Measurements from ENCODE around the gene ZFP92. TPM values are rescaled to one million over a fixed set of nuclear protein-coding genes. Genes with fewer than 3 reads are reported as not detected.
"Not testable (repeated sequence)": the region's sequence is repeated elsewhere in the genome, so short reads cannot be mapped to it uniquely, and the experiment has no call there.

ZFP92 gene
- total RNA-seq, 2 experiments from 2014 or later: 1.3 to 1.5 TPM

GRCh38 chrX:153380691-153381090 lies 30.6 kb upstream of the ZFP92 start:
- Mint-ChIP-seq H3K4me3 (no peak overlapping the region), H3K36me3 (no peaks in the 10 kb centered on the region), H3K27ac (no peak overlapping the region), H3K9me3 (no peaks in the 10 kb centered on the region), H3K27me3 (no peaks in the 10 kb centered on the region), H3K4me1 (peaks cover 2% of the 10 kb centered on the region)
- DNase-seq: no peak

DNA sequence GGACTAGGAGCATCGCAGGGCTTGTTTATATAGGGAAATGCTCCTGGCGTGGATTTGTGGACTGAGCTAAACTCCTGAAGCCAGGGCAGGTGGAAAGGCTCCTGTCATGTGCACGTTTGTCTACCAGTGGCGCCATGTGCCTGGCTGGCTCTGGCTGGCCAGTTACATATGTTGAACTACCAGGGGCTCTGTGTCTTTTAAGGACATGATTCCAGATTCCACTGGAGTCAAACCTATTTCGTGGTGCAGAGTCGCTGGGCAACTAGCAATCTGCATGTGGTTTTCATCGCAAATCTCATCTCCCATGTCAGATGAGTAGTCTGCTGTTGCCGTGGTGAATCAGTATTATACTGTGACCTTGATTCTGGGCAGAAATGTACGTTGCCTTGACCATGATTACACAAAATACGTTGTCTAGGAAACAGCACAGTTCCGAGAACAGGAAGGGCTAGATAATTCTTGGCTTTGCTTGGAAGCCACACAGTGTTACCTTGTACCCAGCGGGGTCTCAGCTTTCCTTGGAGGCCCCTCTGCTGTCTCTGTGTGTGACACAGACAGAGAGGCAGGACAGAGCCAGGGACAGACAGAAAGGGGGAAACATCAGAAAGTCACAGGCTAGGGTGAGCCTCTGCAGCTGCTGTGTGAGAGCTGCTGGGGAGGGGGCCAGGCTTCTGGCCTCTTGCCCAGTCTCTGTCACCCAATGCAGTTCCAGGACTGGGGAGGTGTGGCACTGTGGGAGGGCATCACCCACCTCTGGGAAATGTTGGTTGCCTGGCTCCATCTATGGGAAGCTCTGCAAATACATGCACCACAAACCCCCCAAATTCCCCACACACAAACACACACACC lies 29.4 kb upstream of the ZFP92 start:
- H3K36me3 Mint-ChIP-seq: no peaks in the 10 kb centered on the region
- H3K4me1 Mint-ChIP-seq: peaks cover 2% of the 10 kb centered on the region
- no peak overlapping the region for H3K4me3 Mint-ChIP-seq
- DNase-seq: peak; percentile 24
- H3K27ac Mint-ChIP-seq: no peak overlapping the region
- H3K27me3 Mint-ChIP-seq: no peaks in the 10 kb centered on the region
- no peaks in the 10 kb centered on the region for H3K9me3 Mint-ChIP-seq

GRCh38 chrX:153382563-153383482 lies 28.4 kb upstream of the ZFP92 start:
- no peak for DNase-seq
- H3K36me3 Mint-ChIP-seq: no peaks in the 10 kb centered on the region
- no peaks in the 10 kb centered on the region for H3K27me3 Mint-ChIP-seq
- peaks cover 2% of the 10 kb centered on the region for H3K4me1 Mint-ChIP-seq
- no peak overlapping the region for H3K27ac Mint-ChIP-seq
- no peaks in the 10 kb centered on the region for H3K9me3 Mint-ChIP-seq
- no peak overlapping the region for H3K4me3 Mint-ChIP-seq

- H3K9me3 Mint-ChIP-seq: no peaks in the 10 kb centered on the region
- H3K4me3 Mint-ChIP-seq: no peak overlapping the region
- H3K36me3 Mint-ChIP-seq: no peaks in the 10 kb centered on the region
- no peak overlapping the region for H3K27ac Mint-ChIP-seq
- peaks cover 2% of the 10 kb centered on the region for H3K4me1 Mint-ChIP-seq
- no peaks in the 10 kb centered on the region for H3K27me3 Mint-ChIP-seq
- DNase-seq: no peak
Observed at GRCh38 chrX:153384390-153384789, 26.9 kb upstream of the ZFP92 start.

GRCh38 chrX:153384973-153385372 lies 26.3 kb upstream of the ZFP92 start:
- not testable (repeated sequence) for H3K27me3 Mint-ChIP-seq, H3K4me1 Mint-ChIP-seq, H3K36me3 Mint-ChIP-seq, H3K27ac Mint-ChIP-seq, DNase-seq, H3K9me3 Mint-ChIP-seq, H3K4me3 Mint-ChIP-seq

DNA sequence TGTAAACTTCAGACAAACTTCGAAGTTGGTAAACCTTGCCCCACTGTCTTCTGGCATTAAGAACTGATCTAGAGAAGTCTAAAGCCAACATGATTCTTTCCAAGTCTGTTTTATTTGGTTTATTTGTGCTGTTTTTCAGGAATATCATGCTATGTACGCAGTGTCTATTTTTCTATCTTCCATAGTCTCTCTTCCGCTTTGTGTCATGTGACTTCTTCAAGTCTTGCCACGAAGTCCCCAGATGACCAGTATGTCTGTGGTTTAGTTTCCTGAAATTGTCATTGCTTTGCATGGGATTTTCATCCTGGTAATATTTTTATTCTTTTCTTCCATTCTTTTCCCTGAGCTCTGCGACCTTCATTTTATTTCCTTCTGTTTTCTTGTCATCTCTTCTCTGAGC lies 25.2 kb upstream of the ZFP92 start:
- Mint-ChIP-seq H3K27ac (no peak overlapping the region), H3K27me3 (no peaks in the 10 kb centered on the region), H3K9me3 (no peaks in the 10 kb centered on the region), H3K4me1 (peaks cover 2% of the 10 kb centered on the region), H3K36me3 (no peaks in the 10 kb centered on the region), H3K4me3 (no peak overlapping the region)
- DNase-seq: no peak

DNA sequence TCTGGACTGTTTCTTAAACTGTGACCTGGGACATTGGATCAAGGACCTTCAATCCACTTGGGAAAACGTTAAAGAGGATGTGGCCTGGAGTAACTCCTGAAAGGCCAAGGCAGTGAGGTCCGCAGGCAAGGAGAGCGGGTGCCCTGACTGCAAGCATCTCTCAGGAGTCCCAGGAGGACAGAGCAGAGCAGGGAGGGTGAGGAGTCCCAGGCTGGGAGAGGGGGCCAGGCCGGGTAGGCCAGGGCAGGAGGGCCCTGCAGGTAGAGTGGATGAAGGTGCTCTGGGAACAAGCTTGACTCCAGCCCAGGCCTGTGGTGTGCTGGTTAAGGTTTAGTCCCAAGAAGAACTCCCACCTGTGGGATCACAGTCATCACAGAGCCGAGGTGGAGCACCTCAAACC lies 23.9 kb upstream of the ZFP92 start:
- no peak for DNase-seq
- H3K27me3 Mint-ChIP-seq: no peaks in the 10 kb centered on the region
- no peak overlapping the region for H3K27ac Mint-ChIP-seq
- H3K9me3 Mint-ChIP-seq: no peaks in the 10 kb centered on the region
- H3K4me1 Mint-ChIP-seq: no peaks in the 10 kb centered on the region
- H3K36me3 Mint-ChIP-seq: no peaks in the 10 kb centered on the region
- H3K4me3 Mint-ChIP-seq: no peak overlapping the region

GRCh38 chrX:153387987-153388721 lies 23.1 kb upstream of the ZFP92 start:
- DNase-seq: no peak
- H3K27me3 Mint-ChIP-seq: no peaks in the 10 kb centered on the region
- H3K9me3 Mint-ChIP-seq: no peaks in the 10 kb centered on the region

GRCh38 chrX:153388722-153389459 lies 22.4 kb upstream of the ZFP92 start:
- no peaks in the 10 kb centered on the region for H3K9me3 Mint-ChIP-seq
- no peaks in the 10 kb centered on the region for H3K36me3 Mint-ChIP-seq
- H3K27ac Mint-ChIP-seq: no peak overlapping the region
- no peak for DNase-seq
- H3K27me3 Mint-ChIP-seq: no peaks in the 10 kb centered on the region
- no peaks in the 10 kb centered on the region for H3K4me1 Mint-ChIP-seq
- H3K4me3 Mint-ChIP-seq: no peak overlapping the region

More at GRCh38 chrX:153387987-153388721, 23.1 kb upstream of the ZFP92 start:
- Mint-ChIP-seq H3K4me1 (no peaks in the 10 kb centered on the region), H3K4me3 (no peak overlapping the region), H3K36me3 (no peaks in the 10 kb centered on the region), H3K27ac (no peak overlapping the region)

GRCh38 chrX:153389460-153389768 lies 21.9 kb upstream of the ZFP92 start:
- DNase-seq, H3K36me3 Mint-ChIP-seq, H3K27ac Mint-ChIP-seq, H3K4me3 Mint-ChIP-seq, H3K9me3 Mint-ChIP-seq, H3K4me1 Mint-ChIP-seq, H3K27me3 Mint-ChIP-seq: not testable (repeated sequence)

DNA sequence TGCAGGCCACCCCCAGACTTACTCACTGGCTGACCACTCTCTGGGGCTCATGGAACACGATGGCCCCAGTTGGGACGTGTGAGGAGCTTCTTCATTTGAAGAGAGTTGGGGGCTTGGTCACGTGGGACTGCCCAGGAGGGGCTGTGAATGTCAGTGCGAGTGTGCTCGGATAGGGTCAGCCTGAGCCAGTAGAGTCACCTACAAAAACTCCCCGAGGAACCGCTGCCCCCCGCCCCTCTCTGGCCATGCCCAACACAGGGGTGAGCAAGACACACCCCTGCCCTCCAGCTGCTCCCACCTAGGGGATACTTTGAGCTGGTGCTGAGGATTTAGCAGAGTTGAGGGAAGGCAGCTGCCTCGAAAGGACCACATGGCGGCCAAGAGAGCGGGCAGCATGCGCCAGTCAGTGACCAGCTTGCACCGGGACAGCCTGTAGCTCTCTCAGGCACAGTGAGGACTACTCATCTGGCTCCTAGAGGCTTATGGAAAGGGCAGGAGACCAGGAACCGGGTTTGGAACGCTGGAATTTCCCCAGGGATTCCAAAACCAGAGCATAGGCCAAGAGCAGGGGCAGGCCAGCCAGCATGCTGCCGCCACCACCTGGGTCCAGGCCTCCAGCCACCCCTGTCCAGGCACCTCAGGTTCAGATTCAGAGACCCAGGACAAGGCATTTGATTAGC lies 18.5 kb upstream of the ZFP92 start:
- Mint-ChIP-seq H3K9me3 (no peaks in the 10 kb centered on the region), H3K4me1 (no peaks in the 10 kb centered on the region), H3K27ac (no peak overlapping the region), H3K4me3 (no peak overlapping the region), H3K27me3 (no peaks in the 10 kb centered on the region), H3K36me3 (no peaks in the 10 kb centered on the region)
- no peak for DNase-seq

DNA sequence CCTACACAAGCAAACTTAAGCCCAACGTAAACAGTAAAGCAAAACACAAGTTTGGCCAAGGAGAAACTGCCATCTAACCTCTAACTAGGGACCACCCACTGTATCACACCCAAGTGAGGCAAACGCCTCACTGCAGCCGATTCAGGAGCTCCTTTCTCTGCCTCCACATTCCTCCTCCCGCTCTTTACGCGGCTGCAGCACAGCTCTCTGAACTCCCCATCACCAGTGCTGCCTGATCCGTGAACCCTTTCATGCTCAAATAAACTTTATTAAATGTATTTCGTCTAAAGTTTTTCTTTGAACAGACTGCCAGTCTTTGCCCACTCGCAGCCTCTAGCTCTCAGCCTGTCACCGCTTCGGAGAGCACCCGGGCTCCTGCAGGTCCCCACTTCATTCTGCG lies 16.7 kb upstream of the ZFP92 start:
- Mint-ChIP-seq H3K4me3 (no peak overlapping the region), H3K27me3 (no peaks in the 10 kb centered on the region), H3K36me3 (no peaks in the 10 kb centered on the region), H3K27ac (no peak overlapping the region), H3K4me1 (no peaks in the 10 kb centered on the region), H3K9me3 (no peaks in the 10 kb centered on the region)
- DNase-seq: no peak

DNA sequence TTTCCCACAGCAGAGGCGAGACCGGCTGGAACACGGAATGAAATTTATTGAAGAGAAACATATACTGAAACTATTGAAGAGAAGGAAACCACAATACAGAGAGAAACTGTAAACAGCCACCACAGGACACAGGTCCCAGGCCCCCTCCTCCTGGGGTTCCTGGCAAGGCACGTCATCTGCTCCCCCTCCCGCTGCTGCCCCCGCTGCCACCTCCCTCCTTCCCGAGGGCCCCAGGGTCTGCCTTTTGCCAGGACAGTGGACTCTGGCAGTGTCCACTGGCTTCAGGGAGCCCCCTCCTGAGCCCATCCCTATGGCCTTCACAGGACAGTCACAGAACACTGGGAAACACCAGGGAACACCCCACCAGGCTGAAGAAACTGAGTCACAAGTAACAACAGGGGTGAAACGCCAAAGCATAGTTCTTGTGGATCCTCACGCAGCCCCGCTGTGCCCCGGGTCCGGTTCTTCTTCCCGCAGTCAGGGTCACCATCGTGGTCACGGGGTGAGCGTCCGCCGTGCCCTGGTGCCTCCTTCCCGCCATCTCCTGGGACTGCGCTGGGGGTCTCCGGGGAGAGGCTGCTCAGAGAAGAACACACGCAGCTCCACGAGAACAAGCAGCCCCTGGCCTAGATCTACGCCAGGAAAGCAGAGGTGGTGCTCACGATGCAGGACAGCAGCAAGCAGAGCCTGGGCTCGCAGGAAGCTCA lies 15.5 kb upstream of the ZFP92 start:
- H3K9me3 Mint-ChIP-seq: no peaks in the 10 kb centered on the region
- H3K36me3 Mint-ChIP-seq: no peaks in the 10 kb centered on the region
- no peak overlapping the region for H3K27ac Mint-ChIP-seq
- H3K27me3 Mint-ChIP-seq: no peaks in the 10 kb centered on the region
- H3K4me3 Mint-ChIP-seq: no peak overlapping the region
- no peak for DNase-seq
- H3K4me1 Mint-ChIP-seq: no peaks in the 10 kb centered on the region

Data from activated naive CD8-positive, alpha-beta T cell treated with anti-CD3 and anti-CD28 coated beads for 36 hours (primary cell).